ENCODE results near the gene TNNT1. TPM values are rescaled to one million over a fixed set of nuclear protein-coding genes. Genes with fewer than 3 reads are reported as not detected.

TNNT1 gene
- total and polyA plus RNA-seq, 12 donors, result 0.36 to 11.1 (median 0.90) TPM; not detected in 4

- 0 to 2% (median 1%) methylated on average over 25 of the region's 25 CpGs for WGBS, 4 donors
- Histone ChIP-seq H3K27ac (peak overlapping the region in 4 of 5 donors; percentile 13 to 96 (median 60)), H3K9me3 (replicated peaks in 1 of 3) (no peaks in the 10 kb centered on the region), H3K27me3 (no peaks in the 10 kb centered on the region), H3K4me3 (peak overlapping the region; percentile 74 to 79 (median 76)), H3K4me1 (replicated peaks in 1 of 2) (peaks cover 15 to 38% of the 10 kb centered on the region in 2 donors), H3K36me3 (replicated peaks in 1 of 2) (peaks cover 0 to 6% of the 10 kb centered on the region in 2 donors)
- intact Hi-C loops (cut with DNase I), result no loop called here
- no peak for TF ChIP-seq POLR2A (IDR thresholded peaks at IDR 0.05)
- no peak for TF ChIP-seq CTCF (IDR thresholded peaks at IDR 0.05)
- peak; percentile 49 to 87 (median 70) for DNase-seq
These were observed 32.7 kb downstream of the TNNT1 start for GRCh38 chr19:55116232-55116858.

- no peaks in the 10 kb centered on the region for H3K27me3 ChIP-seq
- no peaks in the 10 kb centered on the region for H3K9me3 ChIP-seq (replicated peaks in 1 of 3)
- peak overlapping the region in 1 of 4 donors; percentile 76 for H3K4me3 ChIP-seq
- no peak for DNase-seq
- intact Hi-C loops (cut with DNase I), result no loop called here
- TF ChIP-seq POLR2A (IDR thresholded peaks at IDR 0.05) (no peak), CTCF (IDR thresholded peaks at IDR 0.05) (no peak)
- peak overlapping the region in 1 of 5 donors; percentile 73 for H3K27ac ChIP-seq
- 61 to 73% (median 66%) methylated on average over 10 to 13 of the region's 13 CpGs for whole genome bisulfite sequencing, 4 donors
- H3K36me3 ChIP-seq (replicated peaks in 1 of 2), result peaks cover 0 to 6% of the 10 kb centered on the region in 2 donors
- H3K4me1 ChIP-seq (replicated peaks in 1 of 2), result peaks cover 15 to 38% of the 10 kb centered on the region in 2 donors
These were observed 33.5 kb downstream of the TNNT1 start for GRCh38 chr19:55115446-55116065.

- 89 to 93% (median 92%) methylated on average over 6 to 9 of the region's 9 CpGs for WGBS, 4 donors
- H3K4me3 ChIP-seq, result no peak overlapping the region
- H3K27me3 ChIP-seq, result no peaks in the 10 kb centered on the region
- no peaks in the 10 kb centered on the region for H3K9me3 ChIP-seq (replicated peaks in 1 of 3)
- peaks cover 15 to 38% of the 10 kb centered on the region in 2 donors for H3K4me1 ChIP-seq (replicated peaks in 1 of 2)
- no peak overlapping the region for H3K27ac ChIP-seq
- TF ChIP-seq POLR2A (IDR thresholded peaks at IDR 0.05) (no peak), CTCF (IDR thresholded peaks at IDR 0.05) (no peak)
- intact Hi-C loops (cut with DNase I), result no loop called here
- peaks cover 0 to 10% of the 10 kb centered on the region in 2 donors for H3K36me3 ChIP-seq (replicated peaks in 1 of 2)
- no peak for DNase-seq
These were observed 34.4 kb downstream of the TNNT1 start for GRCh38 chr19:55114566-55115145.

GRCh38 chr19:55113570-55114039 lies 35.4 kb downstream of the TNNT1 start:
- intact Hi-C loops (cut with DNase I), result no loop called here
- DNase-seq, result peak; percentile 66 to 92 (median 83)
- H3K4me1 ChIP-seq (replicated peaks in 1 of 2), result peaks cover 15 to 37% of the 10 kb centered on the region in 2 donors

More at GRCh38 chr19:55113570-55114039, 35.4 kb downstream of the TNNT1 start:
- peaks cover 0 to 14% of the 10 kb centered on the region in 2 donors for H3K36me3 ChIP-seq (replicated peaks in 1 of 2)
- H3K27me3 ChIP-seq, result no peaks in the 10 kb centered on the region
- H3K9me3 ChIP-seq (replicated peaks in 1 of 3), result no peaks in the 10 kb centered on the region
- peak overlapping the region in 4 of 5 donors; percentile 21 to 67 (median 43) for H3K27ac ChIP-seq
- H3K4me3 ChIP-seq, result no peak overlapping the region
- 20 to 54% (median 44%) methylated on average over 2 to 12 of the region's 12 CpGs for WGBS, 4 donors
- no peak for TF ChIP-seq CTCF (IDR thresholded peaks at IDR 0.05)
- TF ChIP-seq POLR2A (IDR thresholded peaks at IDR 0.05), result no peak

Data from adrenal gland (tissue), 12 donors.